DMS53 treated with DMSO at 0.1 percent for 48 hours (cell line): ENCODE measurements around the gene SLC8A2.
"Not testable (repeated sequence)": the region's sequence is repeated elsewhere in the genome, so short reads cannot be mapped to it uniquely, and the experiment has no call there.

Experiments used
- DNase-seq: peaks from one replicate; lab custom pipeline; 2025; ENCODE audit not compliant: unreplicated experiment; lab: John Stamatoyannopoulos, UW

Gene SLC8A2

GRCh38 chr19:47384533-47384932, 87.2 kb downstream of the SLC8A2 start:
- DNase-seq: not testable (repeated sequence)

- DNase-seq: not testable (repeated sequence)
Observed at GRCh38 chr19:47383890-47384289, 87.8 kb downstream of the SLC8A2 start.

GRCh38 chr19:47381653-47382279, 89.9 kb downstream of the SLC8A2 start:
- no peak for DNase-seq

- DNase-seq: no peak
Observed at GRCh38 chr19:47381121-47381520, 90.6 kb downstream of the SLC8A2 start.

GRCh38 chr19:47380559-47380958, 91.1 kb downstream of the SLC8A2 start:
- DNase-seq: no peak

GRCh38 chr19:47379381-47379938, 92.2 kb downstream of the SLC8A2 start:
- DNase-seq: no peak

- no peak for DNase-seq
Observed at GRCh38 chr19:47378246-47378645, 93.4 kb downstream of the SLC8A2 start.
